CD4-positive, alpha-beta T cell treated with Interleukin-12 subunit alpha and Interleukin-12 subunit beta, for 1 hour (primary cell): ENCODE measurements around the gene TPPP2.

Experiments used
- DNase-seq: peaks from one replicate; pipeline ENCODE4 v3.0.0-alpha.2; 2020

TPPP2 gene

DNA sequence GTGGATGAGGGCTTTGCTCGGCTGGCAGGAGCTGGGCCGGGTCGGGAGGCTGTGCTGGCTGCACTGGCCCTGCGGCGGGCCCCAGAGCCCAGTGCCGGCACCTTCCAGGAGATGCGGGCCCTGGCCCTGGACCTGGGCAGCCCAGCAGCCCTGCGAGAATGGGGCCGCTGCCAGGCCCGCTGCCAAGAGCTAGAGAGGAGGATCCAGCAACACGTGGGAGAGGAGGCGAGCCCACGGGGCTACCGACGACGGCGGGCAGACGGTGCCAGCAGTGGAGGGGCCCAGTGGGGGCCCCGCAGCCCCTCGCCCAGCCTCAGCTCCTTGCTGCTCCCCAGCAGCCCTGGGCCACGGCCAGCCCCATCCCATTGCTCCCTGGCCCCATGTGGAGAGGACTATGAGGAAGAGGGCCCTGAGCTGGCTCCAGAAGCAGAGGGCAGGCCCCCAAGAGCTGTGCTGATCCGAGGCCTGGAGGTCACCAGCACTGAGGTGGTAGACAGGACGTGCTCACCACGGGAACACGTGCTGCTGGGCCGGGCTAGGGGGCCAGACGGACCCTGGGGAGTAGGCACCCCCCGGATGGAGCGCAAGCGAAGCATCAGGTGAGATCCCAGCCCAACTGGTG is 51.6 kb downstream of the TPPP2 start:
- DNase-seq: no peak
